Loucy (cell line): ENCODE results near the gene HSF2BP.

Source experiments
- CTCF ChIP-seq: fragments of 200-600 bp; sonication (generic); conservative IDR thresholded peaks from 2 replicates; pipeline ENCODE4 v1.5.1; 2014; ENCODE audit warnings: mild to moderate bottlenecking, antibody characterized with exemption, low read length
- EZH2phosphoT487 ChIP-seq: fragments of 200-600 bp; IDR thresholded peaks from 2 replicates; pipeline ENCODE4 v1.6.1; 2018; ENCODE audit warnings: antibody characterized with exemption, mild to moderate bottlenecking, moderate library complexity, borderline replicate concordance

- TF ChIP-seq CTCF: no peak
- TF ChIP-seq EZH2phosphoT487: no peak
Measured at GRCh38 chr21:43637530-43638158, 21.6 kb downstream of the HSF2BP start.
